ENCODE data around the gene SDR42E1.

The SDR42E1 gene

GRCh38 chr16:82033683-82034300 is 22.5 kb upstream of the SDR42E1 start:
- Histone ChIP-seq H3K27me3 (ENCODE audit: insufficient read depth, low read depth) (no peaks in the 10 kb centered on the region), H3K4me2 (no peak overlapping the region), H2AFZ (ENCODE audit: low read depth) (no peak overlapping the region), H3K27ac (no peak overlapping the region), H3K4me1 (ENCODE audit: low read depth, poor library complexity, severe bottlenecking) (no peaks in the 10 kb centered on the region), H4K20me1 (ENCODE audit: insufficient read depth) (no peaks in the 10 kb centered on the region), H3K9ac (no peak overlapping the region), H3K36me3 (ENCODE audit: insufficient read depth) (no peaks in the 10 kb centered on the region), H3K4me3 (IDR thresholded peaks at IDR 0.05; ENCODE audit: insufficient read depth, low read depth, low read length) (no peak overlapping the region), H3K79me2 (ENCODE audit: insufficient read depth, low read depth) (no peaks in the 10 kb centered on the region)
- TF ChIP-seq CTCF (conservative IDR thresholded peaks at IDR 0.05; ENCODE audit: low read depth, low read length): no peak

- H3K79me2 ChIP-seq (ENCODE audit: insufficient read depth, low read depth): no peaks in the 10 kb centered on the region
- H3K27ac ChIP-seq: no peak overlapping the region
- H3K36me3 ChIP-seq (ENCODE audit: insufficient read depth): no peaks in the 10 kb centered on the region
- no peaks in the 10 kb centered on the region for H3K27me3 ChIP-seq (ENCODE audit: insufficient read depth, low read depth)
- no peak overlapping the region for H3K4me3 ChIP-seq (IDR thresholded peaks at IDR 0.05; ENCODE audit: insufficient read depth, low read depth, low read length)
- no peaks in the 10 kb centered on the region for H3K4me1 ChIP-seq (ENCODE audit: low read depth, poor library complexity, severe bottlenecking)
- H3K9ac ChIP-seq: no peak overlapping the region
- no peak for TF ChIP-seq CTCF (conservative IDR thresholded peaks at IDR 0.05; ENCODE audit: low read depth, low read length)
- no peak overlapping the region for H3K4me2 ChIP-seq
- H4K20me1 ChIP-seq (ENCODE audit: insufficient read depth): no peaks in the 10 kb centered on the region
- no peak overlapping the region for H2AFZ ChIP-seq (ENCODE audit: low read depth)
Observed at GRCh38 chr16:82033006-82033405, 21.7 kb upstream of the SDR42E1 start.

GRCh38 chr16:82031116-82032084 is 20.1 kb upstream of the SDR42E1 start:
- no peak overlapping the region for H3K9ac ChIP-seq
- H3K27me3 ChIP-seq (ENCODE audit: insufficient read depth, low read depth): no peaks in the 10 kb centered on the region
- H3K27ac ChIP-seq: no peak overlapping the region
- H2AFZ ChIP-seq (ENCODE audit: low read depth): no peak overlapping the region
- H3K36me3 ChIP-seq (ENCODE audit: insufficient read depth): no peaks in the 10 kb centered on the region
- no peaks in the 10 kb centered on the region for H4K20me1 ChIP-seq (ENCODE audit: insufficient read depth)
- H3K79me2 ChIP-seq (ENCODE audit: insufficient read depth, low read depth): no peaks in the 10 kb centered on the region
- no peak overlapping the region for H3K4me3 ChIP-seq (IDR thresholded peaks at IDR 0.05; ENCODE audit: insufficient read depth, low read depth, low read length)
- no peak overlapping the region for H3K4me2 ChIP-seq
- peak; percentile 29; the same call in 1 of the 2 replicates for TF ChIP-seq CTCF (conservative IDR thresholded peaks at IDR 0.05; ENCODE audit: low read depth, low read length)
- H3K4me1 ChIP-seq (ENCODE audit: low read depth, poor library complexity, severe bottlenecking): no peaks in the 10 kb centered on the region

GRCh38 chr16:82027629-82028064 is 16.4 kb upstream of the SDR42E1 start:
- Histone ChIP-seq H3K36me3 (ENCODE audit: insufficient read depth) (no peaks in the 10 kb centered on the region), H4K20me1 (ENCODE audit: insufficient read depth) (no peaks in the 10 kb centered on the region), H3K4me2 (no peak overlapping the region), H3K27ac (no peak overlapping the region), H3K79me2 (ENCODE audit: insufficient read depth, low read depth) (no peaks in the 10 kb centered on the region), H2AFZ (ENCODE audit: low read depth) (no peak overlapping the region), H3K4me1 (ENCODE audit: low read depth, poor library complexity, severe bottlenecking) (no peaks in the 10 kb centered on the region), H3K27me3 (ENCODE audit: insufficient read depth, low read depth) (no peaks in the 10 kb centered on the region), H3K9ac (no peak overlapping the region), H3K4me3 (IDR thresholded peaks at IDR 0.05; ENCODE audit: insufficient read depth, low read depth, low read length) (no peak overlapping the region)
- no peak for TF ChIP-seq CTCF (conservative IDR thresholded peaks at IDR 0.05; ENCODE audit: low read depth, low read length)
